Small intestine (tissue), 7 donors: ENCODE results near the gene TRIL. TPM values are rescaled to one million over a fixed set of nuclear protein-coding genes. Genes with fewer than 3 reads are reported as not detected.

Experiments used
- DNase-seq, 2 donors: peaks; one replicate each; pipeline versions ENCODE4 v3.0.0 to v3.0.0-alpha.2; 2013
- FAIRE-seq: peaks from 2 replicates; lab custom pipeline; 2012; peaks lifted over from hg19 to GRCh38; lab: Jason Lieb, UNC
- H3K27ac ChIP-seq, 3 donors: one replicate each; pipeline ENCODE4 v1.5.1; 2013; ENCODE audit warnings: low read length in 2 of 3, mild to moderate bottlenecking in 2 of 3, control low read depth in 1 of 3, inconsistent platforms in 1 of 3, low read depth in 1 of 3, moderate library complexity in 1 of 3
- H3K27me3 ChIP-seq, 3 donors: one replicate each; pipeline ENCODE4 v1.6.1; 2013; ENCODE audit warnings: low read length in 3 of 3, inconsistent platforms in 1 of 3; ENCODE audit not compliant: control insufficient read depth in 3 of 3, insufficient read depth in 3 of 3
- H3K36me3 ChIP-seq, 3 donors: one replicate each; pipeline ENCODE4 v1.6.1; 2013; ENCODE audit warnings: low read length in 3 of 3, inconsistent platforms in 1 of 3, low read depth in 1 of 3, mild to moderate bottlenecking in 1 of 3, moderate library complexity in 1 of 3; ENCODE audit not compliant: control insufficient read depth in 3 of 3, insufficient read depth in 2 of 3
- H3K4me1 ChIP-seq, 3 donors: one replicate each; pipeline ENCODE4 v1.6.1; 2013; ENCODE audit warnings: low read length in 2 of 3, inconsistent platforms in 1 of 3, low read depth in 1 of 3, mild to moderate bottlenecking in 1 of 3, moderate library complexity in 1 of 3; ENCODE audit not compliant: control insufficient read depth in 3 of 3, insufficient read depth in 2 of 3
- H3K4me3 ChIP-seq, 3 donors: one replicate each; pipeline ENCODE4 v1.5.1; 2013; ENCODE audit warnings: low read length in 3 of 3, control low read depth in 1 of 3, inconsistent platforms in 1 of 3, low read depth in 1 of 3, mild to moderate bottlenecking in 1 of 3, moderate library complexity in 1 of 3
- H3K9me3 ChIP-seq, 2 donors: one replicate each; pipeline ENCODE4 v1.6.1; 2013; ENCODE audit warnings: low read depth in 1 of 2, low read length in 1 of 2; ENCODE audit not compliant: control insufficient read depth in 2 of 2, insufficient read depth in 1 of 2
- WGBS, 3 donors: extraction: QIAGEN DNeasy Blood & Tissue Kit; methylation state at CpG; one replicate each; pipeline ENCODE4 v1.1.7; 2013; 5-methylcytosine and 5-hydroxymethylcytosine counted together
- polyA plus RNA-seq, 4 donors: library from polyadenylated mRNA; stranded (reverse) in 3 of 4; unstranded in 1 of 4; fragments of 200-250 nt in 3 of 4; fragments of 120-200 nt in 1 of 4; gene quantifications; one replicate each; pipeline versions ENCODE4 v1.2.1 to v1.2.3, GENCODE V29; 2013
- donor health status: healthy with polysubstance abuse.
- donor health status: control.
- donor health status: control.
- donor health status: Bipolar disorder and iron deficiency.
- donor health status: healthy.

The TRIL gene
- polyA plus RNA-seq, 4 donors, result 0.22 to 2.9 (median 1.5) TPM

- no peaks in the 10 kb centered on the region for H3K36me3 ChIP-seq
- 76 to 83% (median 80%) methylated on average over 8 of the region's 8 CpGs for WGBS, 3 donors
- H3K27ac ChIP-seq, result peak overlapping the region in 1 of 3 donors; percentile 51
- H3K4me1 ChIP-seq, result peaks cover 0 to 6% (median 0%) of the 10 kb centered on the region in 3 donors
- H3K9me3 ChIP-seq, result no peaks in the 10 kb centered on the region
- H3K4me3 ChIP-seq, result no peak overlapping the region
- no peaks in the 10 kb centered on the region for H3K27me3 ChIP-seq
- FAIRE-seq, result no peak
- DNase-seq, result no peak
Observed at GRCh38 chr7:28980451-28981160, 22.5 kb upstream of the TRIL start.

GRCh38 chr7:28979776-28980175 lies 21.6 kb upstream of the TRIL start:
- 70 to 91% (median 87%) methylated on average over 3 of the region's 3 CpGs for WGBS, 3 donors
- Histone ChIP-seq H3K9me3 (no peaks in the 10 kb centered on the region), H3K27ac (no peak overlapping the region), H3K36me3 (no peaks in the 10 kb centered on the region), H3K27me3 (no peaks in the 10 kb centered on the region), H3K4me1 (peaks cover 0 to 4% (median 0%) of the 10 kb centered on the region in 3 donors), H3K4me3 (no peak overlapping the region)
- no peak for DNase-seq
- no peak for FAIRE-seq

GRCh38 chr7:28977881-28978280 lies 19.8 kb upstream of the TRIL start:
- H3K4me3 ChIP-seq, result no peak overlapping the region
- FAIRE-seq (no peak), DNase-seq (no peak)
- H3K27ac ChIP-seq, result no peak overlapping the region
- no peaks in the 10 kb centered on the region for H3K36me3 ChIP-seq
- peaks cover 0 to 3% of the 10 kb centered on the region in 2 donors for H3K9me3 ChIP-seq
- peaks cover 0 to 3% (median 0%) of the 10 kb centered on the region in 3 donors for H3K4me1 ChIP-seq
- H3K27me3 ChIP-seq, result no peaks in the 10 kb centered on the region
- WGBS, 3 donors, result 78 to 100% (median 100%) methylated on average over 1 of the region's 1 CpG

DNA sequence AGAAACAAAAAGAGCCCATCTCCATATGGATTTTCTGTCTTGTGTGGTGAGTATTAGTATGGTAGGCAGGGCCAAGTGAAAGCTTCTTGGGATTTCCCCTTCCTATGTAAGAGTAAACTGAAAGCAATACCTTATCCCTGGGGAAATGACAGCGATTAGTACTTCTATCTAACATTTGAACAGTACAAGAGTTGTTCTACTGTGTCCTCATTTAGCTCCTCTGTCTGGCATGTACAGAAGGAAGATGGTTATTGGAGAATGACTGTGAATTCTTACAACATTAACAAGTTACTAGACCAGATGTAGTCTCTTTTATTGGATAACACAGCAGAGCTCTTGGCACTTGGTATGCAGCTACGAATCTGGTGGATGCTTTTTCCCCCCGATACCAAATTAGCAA lies 17.9 kb upstream of the TRIL start:
- Histone ChIP-seq H3K4me3 (no peak overlapping the region), H3K27me3 (no peaks in the 10 kb centered on the region), H3K27ac (no peak overlapping the region), H3K36me3 (no peaks in the 10 kb centered on the region), H3K4me1 (peaks cover 0 to 3% (median 0%) of the 10 kb centered on the region in 3 donors), H3K9me3 (peaks cover 0 to 3% of the 10 kb centered on the region in 2 donors)
- FAIRE-seq (no peak), DNase-seq (no peak)
- 73 to 88% (median 76%) methylated on average over 3 of the region's 3 CpGs for WGBS, 3 donors

- no peaks in the 10 kb centered on the region for H3K4me1 ChIP-seq
- DNase-seq, result no peak
- 92 to 97% (median 94%) methylated on average over 3 of the region's 3 CpGs for WGBS, 3 donors
- peaks cover 0 to 3% of the 10 kb centered on the region in 2 donors for H3K9me3 ChIP-seq
- no peak overlapping the region for H3K4me3 ChIP-seq
- no peaks in the 10 kb centered on the region for H3K36me3 ChIP-seq
- no peak for FAIRE-seq
- H3K27ac ChIP-seq, result no peak overlapping the region
- no peaks in the 10 kb centered on the region for H3K27me3 ChIP-seq
Observed at GRCh38 chr7:28973591-28973990, 15.5 kb upstream of the TRIL start.

DNA sequence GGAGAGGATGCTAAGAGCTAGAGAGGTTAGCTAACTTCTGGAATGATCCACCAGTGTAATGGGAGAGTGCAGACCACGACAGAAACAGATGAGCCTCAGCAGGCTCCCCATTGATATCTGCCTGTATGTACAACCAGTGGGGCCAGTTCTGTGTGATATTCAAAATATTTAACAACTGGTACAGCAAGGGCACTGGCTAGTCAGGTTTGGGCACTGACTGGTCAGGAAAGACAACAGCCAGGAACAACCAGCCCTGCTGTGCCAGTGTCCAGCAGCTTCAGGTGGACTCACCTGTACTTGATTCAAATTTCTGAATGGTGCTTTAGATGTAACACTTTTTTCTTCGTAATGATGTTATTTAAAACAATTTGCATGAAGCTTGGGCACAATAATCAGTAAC lies 5.9 kb upstream of the TRIL start:
- Histone ChIP-seq H3K4me3 (no peak overlapping the region), H3K36me3 (peaks cover 0 to 2% (median 0%) of the 10 kb centered on the region in 3 donors), H3K4me1 (no peaks in the 10 kb centered on the region), H3K9me3 (no peaks in the 10 kb centered on the region), H3K27me3 (peaks cover 0 to 6% (median 0%) of the 10 kb centered on the region in 3 donors), H3K27ac (no peak overlapping the region)
- FAIRE-seq (no peak), DNase-seq (no peak)
- 71 to 78% (median 78%) methylated on average over 2 of the region's 2 CpGs for WGBS, 3 donors

DNA sequence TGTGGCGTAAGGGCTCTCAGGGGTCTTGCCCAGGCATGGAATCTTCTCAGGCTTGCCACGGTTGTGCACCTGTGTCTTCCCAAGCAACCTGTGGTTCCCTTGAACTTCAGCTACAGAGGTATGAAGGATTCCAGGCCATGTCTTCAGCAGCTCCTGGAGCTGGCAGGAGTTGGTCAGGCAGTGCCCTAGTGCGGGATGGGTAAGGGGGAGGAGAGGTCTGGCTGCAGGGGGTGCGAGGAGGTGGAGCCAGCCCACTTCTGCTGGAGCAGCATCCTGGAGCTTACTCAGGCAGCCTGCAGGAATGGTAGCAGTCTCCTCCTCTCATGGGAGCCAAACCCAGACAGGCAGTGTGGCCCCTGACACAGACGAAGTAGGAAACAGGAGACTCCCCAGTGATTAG lies 3.8 kb upstream of the TRIL start:
- no peak for FAIRE-seq
- no peaks in the 10 kb centered on the region for H3K9me3 ChIP-seq
- H3K4me3 ChIP-seq, result no peak overlapping the region
- WGBS, 3 donors, result 80 to 91% (median 86%) methylated on average over 5 of the region's 5 CpGs
- H3K4me1 ChIP-seq, result peaks cover 0 to 14% (median 0%) of the 10 kb centered on the region in 3 donors
- no peak overlapping the region for H3K27ac ChIP-seq
- peaks cover 0 to 26% (median 5%) of the 10 kb centered on the region in 3 donors for H3K27me3 ChIP-seq
- peaks cover 0 to 2% (median 0%) of the 10 kb centered on the region in 3 donors for H3K36me3 ChIP-seq
- no peak for DNase-seq

- WGBS, 3 donors, result 74 to 86% (median 84%) methylated on average over 7 of the region's 7 CpGs
- Histone ChIP-seq H3K9me3 (no peaks in the 10 kb centered on the region), H3K27me3 (peaks cover 0 to 33% (median 5%) of the 10 kb centered on the region in 3 donors), H3K36me3 (peaks cover 0 to 2% (median 0%) of the 10 kb centered on the region in 3 donors), H3K4me1 (peaks cover 0 to 23% (median 0%) of the 10 kb centered on the region in 3 donors), H3K27ac (no peak overlapping the region), H3K4me3 (no peak overlapping the region)
- no peak for DNase-seq
- no peak for FAIRE-seq
Observed at GRCh38 chr7:28960071-28960840, 2.1 kb upstream of the TRIL start.
